MM.1S (cell line): ENCODE measurements around the gene ADARB2.

Experiments
- EZH2 ChIP-seq: fragments of 300-600 bp; sonication (generic); optimal IDR thresholded peaks from 2 replicates; pipeline ENCODE3; 2017; ENCODE audit warnings: low read depth, mild to moderate bottlenecking, antibody characterized with exemption, low read length, mixed read lengths
- EZH2phosphoT487 ChIP-seq: fragments of 300-600 bp; sonication (generic); IDR thresholded peaks from 2 replicates; pipeline ENCODE4 v1.6.1; 2018; ENCODE audit warnings: antibody characterized with exemption, low read length
- TF ChIP-seq, protein P1 (sequence below): fragments of 300-600 bp; sonication (generic); IDR thresholded peaks from 2 replicates; pipeline ENCODE4 v1.5.1; 2016; ENCODE audit warnings: antibody characterized with exemption, low read length, mixed read lengths

DNA sequence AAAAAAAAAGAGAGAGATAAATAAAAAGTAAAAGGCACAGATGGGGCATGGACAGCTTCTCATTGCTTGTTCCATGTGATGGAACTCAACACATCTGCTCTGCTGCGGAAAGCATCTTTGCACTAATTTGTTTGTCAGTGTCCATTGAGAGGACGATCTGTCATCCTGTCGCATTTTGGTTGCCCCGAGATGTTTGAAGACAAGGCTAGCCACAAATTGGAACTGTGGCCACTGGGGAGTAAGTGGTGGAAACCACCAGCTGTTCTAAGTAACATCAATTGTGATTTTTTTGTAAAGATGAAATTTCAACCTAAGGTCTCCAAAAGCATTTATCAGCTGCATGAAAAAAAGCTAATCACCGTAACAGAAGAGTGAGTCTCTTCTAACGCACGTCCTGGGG is 312.7 kb downstream of the ADARB2 start:
- no peak for TF ChIP-seq EZH2
- TF ChIP-seq, protein P1, sequence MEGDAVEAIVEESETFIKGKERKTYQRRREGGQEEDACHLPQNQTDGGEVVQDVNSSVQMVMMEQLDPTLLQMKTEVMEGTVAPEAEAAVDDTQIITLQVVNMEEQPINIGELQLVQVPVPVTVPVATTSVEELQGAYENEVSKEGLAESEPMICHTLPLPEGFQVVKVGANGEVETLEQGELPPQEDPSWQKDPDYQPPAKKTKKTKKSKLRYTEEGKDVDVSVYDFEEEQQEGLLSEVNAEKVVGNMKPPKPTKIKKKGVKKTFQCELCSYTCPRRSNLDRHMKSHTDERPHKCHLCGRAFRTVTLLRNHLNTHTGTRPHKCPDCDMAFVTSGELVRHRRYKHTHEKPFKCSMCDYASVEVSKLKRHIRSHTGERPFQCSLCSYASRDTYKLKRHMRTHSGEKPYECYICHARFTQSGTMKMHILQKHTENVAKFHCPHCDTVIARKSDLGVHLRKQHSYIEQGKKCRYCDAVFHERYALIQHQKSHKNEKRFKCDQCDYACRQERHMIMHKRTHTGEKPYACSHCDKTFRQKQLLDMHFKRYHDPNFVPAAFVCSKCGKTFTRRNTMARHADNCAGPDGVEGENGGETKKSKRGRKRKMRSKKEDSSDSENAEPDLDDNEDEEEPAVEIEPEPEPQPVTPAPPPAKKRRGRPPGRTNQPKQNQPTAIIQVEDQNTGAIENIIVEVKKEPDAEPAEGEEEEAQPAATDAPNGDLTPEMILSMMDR: no peak
- TF ChIP-seq EZH2phosphoT487: no peak
